ENCODE results near the gene IL1RAPL2. TPM values are rescaled to one million over a fixed set of nuclear protein-coding genes. Genes with fewer than 3 reads are reported as not detected.
"Not testable (repeated sequence)": the region's sequence is repeated elsewhere in the genome, so short reads cannot be mapped to it uniquely, and the experiment has no call there.

The IL1RAPL2 gene
- total RNA-seq, 1 donor from 2014 or later = 0.13 TPM

- DNase-seq (ENCODE audit: low read depth in 2 of 2) = no peak
Observed at GRCh38 chrX:105150557-105150956, 584.6 kb downstream of the IL1RAPL2 start.

- DNase-seq (ENCODE audit: low read depth in 2 of 2) = no peak
Observed at GRCh38 chrX:105167233-105167632, 601.2 kb downstream of the IL1RAPL2 start.

GRCh38 chrX:105168577-105168976, 602.6 kb downstream of the IL1RAPL2 start:
- no peak for DNase-seq (ENCODE audit: low read depth in 2 of 2)

GRCh38 chrX:105173071-105173470, 607.1 kb downstream of the IL1RAPL2 start:
- DNase-seq (ENCODE audit: low read depth in 2 of 2) = no peak

- no peak for DNase-seq (ENCODE audit: low read depth in 2 of 2)
Observed at GRCh38 chrX:105179644-105180043, 613.6 kb downstream of the IL1RAPL2 start.

GRCh38 chrX:105189093-105189492, 623.1 kb downstream of the IL1RAPL2 start:
- DNase-seq (ENCODE audit: low read depth in 2 of 2) = no peak

GRCh38 chrX:105190252-105190853, 624.4 kb downstream of the IL1RAPL2 start:
- DNase-seq (ENCODE audit: low read depth in 2 of 2) = peak; percentile 2 to 21

GRCh38 chrX:105191878-105192277, 625.9 kb downstream of the IL1RAPL2 start:
- DNase-seq (ENCODE audit: low read depth in 2 of 2) = peak in 1 of 2 donors; percentile 6

GRCh38 chrX:105209406-105209805, 643.4 kb downstream of the IL1RAPL2 start:
- no peak for DNase-seq (ENCODE audit: low read depth in 2 of 2)

- DNase-seq (ENCODE audit: low read depth in 2 of 2) = no peak
Observed at GRCh38 chrX:105210258-105210657, 644.3 kb downstream of the IL1RAPL2 start.

- DNase-seq (ENCODE audit: low read depth in 2 of 2) = no peak
Observed at GRCh38 chrX:105211066-105211575, 645.1 kb downstream of the IL1RAPL2 start.

GRCh38 chrX:105219454-105220401, 653.7 kb downstream of the IL1RAPL2 start:
- DNase-seq (ENCODE audit: low read depth in 2 of 2) = no peak

GRCh38 chrX:105220636-105221035, 654.6 kb downstream of the IL1RAPL2 start, which contains the start of gene TEX13A:
TSS of gene TEX13A (minus strand) at chrX:105220694. CDS start at chrX:105220397, 297 bp downstream.
- DNase-seq (ENCODE audit: low read depth in 2 of 2) = no peak

GRCh38 chrX:105221374-105221773, 655.4 kb downstream of the IL1RAPL2 start:
- no peak for DNase-seq (ENCODE audit: low read depth in 2 of 2)

- DNase-seq (ENCODE audit: low read depth in 2 of 2) = no peak
Observed at GRCh38 chrX:105226499-105226898, 660.5 kb downstream of the IL1RAPL2 start.

- no peak for DNase-seq (ENCODE audit: low read depth in 2 of 2)
Observed at GRCh38 chrX:105228602-105229001, 662.6 kb downstream of the IL1RAPL2 start.

- no peak for DNase-seq (ENCODE audit: low read depth in 2 of 2)
Observed at GRCh38 chrX:105229146-105229545, 663.1 kb downstream of the IL1RAPL2 start.

GRCh38 chrX:105237407-105237806, 671.4 kb downstream of the IL1RAPL2 start:
- not testable (repeated sequence) for DNase-seq (ENCODE audit: low read depth in 2 of 2)

GRCh38 chrX:105241056-105241455, 675.1 kb downstream of the IL1RAPL2 start:
- DNase-seq (ENCODE audit: low read depth in 2 of 2) = no peak

- DNase-seq (ENCODE audit: low read depth in 2 of 2) = no peak
Observed at GRCh38 chrX:105260291-105261043, 694.5 kb downstream of the IL1RAPL2 start.

- DNase-seq (ENCODE audit: low read depth in 2 of 2) = no peak
Observed at GRCh38 chrX:105263171-105263570, 697.2 kb downstream of the IL1RAPL2 start.

- DNase-seq (ENCODE audit: low read depth in 2 of 2) = no peak
Observed at GRCh38 chrX:105263801-105264200, 697.8 kb downstream of the IL1RAPL2 start.
